ENCODE data around the gene NOS3. TPM values are rescaled to one million over a fixed set of nuclear protein-coding genes. Genes with fewer than 3 reads are reported as not detected.

Gene NOS3
- polyA plus RNA-seq, 3 donors = 0.26 to 0.72 (median 0.39) TPM

- H3K4me3 Mint-ChIP-seq = peak overlapping the region in 1 of 2 donors; percentile 76
- peaks cover 2 to 51% of the 10 kb centered on the region in 2 donors for H3K27me3 ChIP-seq (ENCODE audit: control insufficient read depth in 2 of 2, insufficient read depth in 2 of 2, low read length in 2 of 2)
- H3K79me2 ChIP-seq (ENCODE audit: insufficient read depth, low read length) = no peaks in the 10 kb centered on the region
- peaks cover 0 to 7% of the 10 kb centered on the region in 2 donors for H3K36me3 Mint-ChIP-seq
- H2AFZ ChIP-seq (ENCODE audit: insufficient read depth, low read depth, low read length, poor library complexity, severe bottlenecking) = no peak overlapping the region
- no peaks in the 10 kb centered on the region for H3K36me3 ChIP-seq (replicated peaks in 1 of 2; ENCODE audit: control insufficient read depth in 1 of 2, insufficient read depth in 2 of 2, low read length in 2 of 2)
- no peak overlapping the region for H3K4me3 ChIP-seq (replicated peaks in 1 of 3; ENCODE audit: low read depth in 2 of 3, low read length in 3 of 3)
- H3K9me3 ChIP-seq (replicated peaks in 1 of 2; ENCODE audit: control insufficient read depth in 1 of 2, insufficient read depth in 1 of 2, low read length in 2 of 2) = no peaks in the 10 kb centered on the region
- 9% methylated on average over 57 of the region's 74 CpGs for WGBS (ENCODE audit: insufficient coverage)
- intact Hi-C loops (cut with micrococcal nuclease) = no loop called here
- H3K27me3 Mint-ChIP-seq (ENCODE audit: low read depth in 3 of 3) = peaks cover 44 to 83% (median 55%) of the 10 kb centered on the region in 3 donors
- H3K27ac ChIP-seq (ENCODE audit: low read depth in 1 of 2, low read length in 2 of 2) = no peak overlapping the region
- H3K4me2 ChIP-seq (replicated peaks; ENCODE audit: extremely low read depth, low read length, poor library complexity, severe bottlenecking) = no peak overlapping the region
- no peaks in the 10 kb centered on the region for H3K4me1 ChIP-seq (ENCODE audit: control insufficient read depth in 1 of 2, insufficient read depth in 2 of 2, low read length in 2 of 2)
- H3K4me1 Mint-ChIP-seq = peaks cover 12% of the 10 kb centered on the region
- no peak for DNase-seq
- H3K27ac Mint-ChIP-seq = no peak overlapping the region
- TF ChIP-seq, protein P1, sequence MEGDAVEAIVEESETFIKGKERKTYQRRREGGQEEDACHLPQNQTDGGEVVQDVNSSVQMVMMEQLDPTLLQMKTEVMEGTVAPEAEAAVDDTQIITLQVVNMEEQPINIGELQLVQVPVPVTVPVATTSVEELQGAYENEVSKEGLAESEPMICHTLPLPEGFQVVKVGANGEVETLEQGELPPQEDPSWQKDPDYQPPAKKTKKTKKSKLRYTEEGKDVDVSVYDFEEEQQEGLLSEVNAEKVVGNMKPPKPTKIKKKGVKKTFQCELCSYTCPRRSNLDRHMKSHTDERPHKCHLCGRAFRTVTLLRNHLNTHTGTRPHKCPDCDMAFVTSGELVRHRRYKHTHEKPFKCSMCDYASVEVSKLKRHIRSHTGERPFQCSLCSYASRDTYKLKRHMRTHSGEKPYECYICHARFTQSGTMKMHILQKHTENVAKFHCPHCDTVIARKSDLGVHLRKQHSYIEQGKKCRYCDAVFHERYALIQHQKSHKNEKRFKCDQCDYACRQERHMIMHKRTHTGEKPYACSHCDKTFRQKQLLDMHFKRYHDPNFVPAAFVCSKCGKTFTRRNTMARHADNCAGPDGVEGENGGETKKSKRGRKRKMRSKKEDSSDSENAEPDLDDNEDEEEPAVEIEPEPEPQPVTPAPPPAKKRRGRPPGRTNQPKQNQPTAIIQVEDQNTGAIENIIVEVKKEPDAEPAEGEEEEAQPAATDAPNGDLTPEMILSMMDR (IDR thresholded peaks at IDR 0.05) = no peak
- peaks cover 0 to 13% (median 2%) of the 10 kb centered on the region in 7 donors for H3K9me3 Mint-ChIP-seq
- no peaks in the 10 kb centered on the region for H4K20me1 ChIP-seq (ENCODE audit: insufficient read depth, low read length)
- no peak overlapping the region for H3K9ac ChIP-seq (ENCODE audit: insufficient read depth, low read length, poor library complexity, severe bottlenecking)
Observed at GRCh38 chr7:150958062-150958552, 32.7 kb upstream of the NOS3 start.

DNA sequence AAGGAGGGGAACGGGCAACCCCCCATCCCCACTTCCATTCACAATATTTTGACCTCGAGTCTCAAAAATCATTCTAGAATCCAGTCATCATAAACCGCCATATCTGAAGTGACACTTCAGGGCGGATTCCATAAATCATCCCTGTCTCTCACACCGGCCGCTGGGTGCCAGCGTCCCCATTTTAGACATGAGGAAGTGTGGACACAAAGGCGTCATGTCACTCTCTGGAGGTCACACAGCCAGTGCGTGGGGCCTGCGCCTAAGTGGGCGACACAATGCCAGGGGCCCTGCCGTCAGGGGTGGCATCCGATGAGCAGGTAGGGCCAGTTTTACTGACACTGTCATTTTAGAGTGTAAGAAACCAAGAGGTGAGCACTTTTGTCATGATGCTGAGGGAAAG is 32.2 kb upstream of the NOS3 start:
- Histone ChIP-seq H2AFZ (ENCODE audit: insufficient read depth, low read depth, low read length, poor library complexity, severe bottlenecking) (no peak overlapping the region), H3K36me3 (replicated peaks in 1 of 2; ENCODE audit: control insufficient read depth in 1 of 2, insufficient read depth in 2 of 2, low read length in 2 of 2) (no peaks in the 10 kb centered on the region), H3K9ac (ENCODE audit: insufficient read depth, low read length, poor library complexity, severe bottlenecking) (no peak overlapping the region), H3K9me3 (replicated peaks in 1 of 2; ENCODE audit: control insufficient read depth in 1 of 2, insufficient read depth in 1 of 2, low read length in 2 of 2) (no peaks in the 10 kb centered on the region), H3K4me3 (replicated peaks in 1 of 3; ENCODE audit: low read depth in 2 of 3, low read length in 3 of 3) (no peak overlapping the region), H4K20me1 (ENCODE audit: insufficient read depth, low read length) (no peaks in the 10 kb centered on the region), H3K27ac (ENCODE audit: low read depth in 1 of 2, low read length in 2 of 2) (no peak overlapping the region), H3K27me3 (ENCODE audit: control insufficient read depth in 2 of 2, insufficient read depth in 2 of 2, low read length in 2 of 2) (peaks cover 2 to 51% of the 10 kb centered on the region in 2 donors), H3K79me2 (ENCODE audit: insufficient read depth, low read length) (no peaks in the 10 kb centered on the region), H3K4me2 (replicated peaks; ENCODE audit: extremely low read depth, low read length, poor library complexity, severe bottlenecking) (no peak overlapping the region), H3K4me1 (ENCODE audit: control insufficient read depth in 1 of 2, insufficient read depth in 2 of 2, low read length in 2 of 2) (no peaks in the 10 kb centered on the region)
- no peak overlapping the region for H3K27ac Mint-ChIP-seq
- 62% methylated on average over 8 of the region's 13 CpGs for WGBS (ENCODE audit: insufficient coverage)
- TF ChIP-seq, protein P1 (IDR thresholded peaks at IDR 0.05) = no peak
- DNase-seq = no peak
- intact Hi-C loops (cut with micrococcal nuclease) = no loop called here
- peaks cover 0 to 7% of the 10 kb centered on the region in 2 donors for H3K36me3 Mint-ChIP-seq
- peak overlapping the region in 1 of 2 donors; percentile 76 for H3K4me3 Mint-ChIP-seq
- H3K27me3 Mint-ChIP-seq (ENCODE audit: low read depth in 3 of 3) = peaks cover 44 to 83% (median 55%) of the 10 kb centered on the region in 3 donors
- H3K4me1 Mint-ChIP-seq = peaks cover 12% of the 10 kb centered on the region
- H3K9me3 Mint-ChIP-seq = peaks cover 0 to 13% (median 2%) of the 10 kb centered on the region in 7 donors

Data from CD14-positive monocyte (primary cell).